Type B pancreatic cell (in vitro differentiated cells): ENCODE results near the gene POLN. TPM values are rescaled to one million over a fixed set of nuclear protein-coding genes. Genes with fewer than 3 reads are reported as not detected.

ENCODE experiments used
- DNase-seq: peaks from one replicate; pipeline ENCODE4 v3.0.0; 2021; ENCODE audit warnings: mixed read lengths; ENCODE audit not compliant: unreplicated experiment; ENCODE audit errors: extremely low spot score
- H3K27ac Mint-ChIP-seq: 2 replicates; pipeline ENCODE4 v1.8.0; 2021; ENCODE audit warnings: mild to moderate bottlenecking, mixed read lengths
- H3K27me3 Mint-ChIP-seq: 2 replicates; pipeline ENCODE4 v1.8.0; 2021; ENCODE audit warnings: mixed read lengths
- H3K36me3 Mint-ChIP-seq: 2 replicates; pipeline ENCODE4 v1.8.0; 2021; ENCODE audit warnings: mixed read lengths
- H3K4me1 Mint-ChIP-seq: one replicate; pipeline ENCODE4 v1.8.0; 2021; ENCODE audit warnings: mixed read lengths; ENCODE audit not compliant: unreplicated experiment
- H3K4me3 Mint-ChIP-seq: 2 replicates; pipeline ENCODE4 v1.8.0; 2021; ENCODE audit warnings: mild to moderate bottlenecking, mixed read lengths
- H3K9me3 Mint-ChIP-seq: 2 replicates; pipeline ENCODE4 v1.8.0; 2021; ENCODE audit warnings: mixed read lengths
- total RNA-seq: library from RNA; stranded (reverse); gene quantifications from 2 replicates; pipeline ENCODE4 v1.2.1, GENCODE V29; 2021; ENCODE audit warnings: low replicate concordance
- TF ChIP-seq, protein P1 (sequence below): fragments of 200-600 bp; sonication (generic); conservative IDR thresholded peaks from 2 replicates; pipeline ENCODE4 v1.5.0; 2021; ENCODE audit warnings: antibody characterized with exemption, mild to moderate bottlenecking

Gene POLN
- total RNA-seq, 1 donor from 2014 or later: 4.1 TPM

DNA sequence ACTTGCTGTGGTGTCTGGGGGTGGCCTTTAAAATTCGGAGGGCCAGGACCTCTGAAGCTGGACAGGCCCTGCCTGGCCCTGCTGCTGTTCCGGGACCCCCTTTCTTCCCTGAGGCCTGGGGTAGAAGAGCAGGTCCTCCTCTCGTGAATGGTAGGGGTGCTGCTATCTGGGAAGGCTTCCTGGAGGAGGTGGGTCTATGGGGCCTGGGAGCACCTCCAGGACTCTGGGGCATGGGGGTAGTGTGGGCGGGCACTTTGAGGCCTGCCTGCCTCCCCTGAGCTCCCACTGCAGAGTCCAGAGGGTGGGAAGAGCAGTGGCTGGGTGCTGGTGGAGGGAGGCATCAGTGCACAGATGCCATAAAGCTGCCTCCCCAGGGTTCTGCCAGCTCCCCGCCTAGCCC, 24.9 kb upstream of the POLN start:
- TF ChIP-seq, protein P1, sequence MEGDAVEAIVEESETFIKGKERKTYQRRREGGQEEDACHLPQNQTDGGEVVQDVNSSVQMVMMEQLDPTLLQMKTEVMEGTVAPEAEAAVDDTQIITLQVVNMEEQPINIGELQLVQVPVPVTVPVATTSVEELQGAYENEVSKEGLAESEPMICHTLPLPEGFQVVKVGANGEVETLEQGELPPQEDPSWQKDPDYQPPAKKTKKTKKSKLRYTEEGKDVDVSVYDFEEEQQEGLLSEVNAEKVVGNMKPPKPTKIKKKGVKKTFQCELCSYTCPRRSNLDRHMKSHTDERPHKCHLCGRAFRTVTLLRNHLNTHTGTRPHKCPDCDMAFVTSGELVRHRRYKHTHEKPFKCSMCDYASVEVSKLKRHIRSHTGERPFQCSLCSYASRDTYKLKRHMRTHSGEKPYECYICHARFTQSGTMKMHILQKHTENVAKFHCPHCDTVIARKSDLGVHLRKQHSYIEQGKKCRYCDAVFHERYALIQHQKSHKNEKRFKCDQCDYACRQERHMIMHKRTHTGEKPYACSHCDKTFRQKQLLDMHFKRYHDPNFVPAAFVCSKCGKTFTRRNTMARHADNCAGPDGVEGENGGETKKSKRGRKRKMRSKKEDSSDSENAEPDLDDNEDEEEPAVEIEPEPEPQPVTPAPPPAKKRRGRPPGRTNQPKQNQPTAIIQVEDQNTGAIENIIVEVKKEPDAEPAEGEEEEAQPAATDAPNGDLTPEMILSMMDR: no peak
- Mint-ChIP-seq H3K9me3 (no peaks in the 10 kb centered on the region), H3K36me3 (no peaks in the 10 kb centered on the region), H3K4me3 (no peak overlapping the region), H3K27me3 (no peaks in the 10 kb centered on the region), H3K4me1 (no peaks in the 10 kb centered on the region), H3K27ac (no peak overlapping the region)
- no peak for DNase-seq

DNA sequence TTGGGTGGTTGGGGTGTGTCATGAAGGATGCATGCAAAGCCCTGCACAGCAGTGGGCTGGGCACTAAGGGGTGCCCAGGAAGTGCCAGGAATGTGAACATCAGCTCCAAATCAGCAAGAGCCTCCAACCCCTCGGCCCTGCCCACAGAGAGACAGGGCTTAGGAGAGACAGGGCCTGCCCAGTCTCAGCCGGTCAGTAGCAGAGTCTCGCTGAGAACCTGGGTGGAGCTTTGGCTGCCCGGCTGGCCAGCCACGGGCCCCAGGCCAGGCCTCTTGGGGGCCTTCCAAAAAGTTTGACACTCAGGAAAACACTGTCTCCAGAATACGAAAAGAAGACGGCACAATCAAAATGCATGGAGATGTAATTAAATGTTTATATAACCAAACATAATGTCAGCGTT, 24.3 kb upstream of the POLN start:
- Mint-ChIP-seq H3K4me1 (no peaks in the 10 kb centered on the region), H3K9me3 (no peaks in the 10 kb centered on the region), H3K36me3 (no peaks in the 10 kb centered on the region), H3K4me3 (no peak overlapping the region), H3K27ac (no peak overlapping the region), H3K27me3 (no peaks in the 10 kb centered on the region)
- DNase-seq: no peak
- TF ChIP-seq, protein P1: no peak

DNA sequence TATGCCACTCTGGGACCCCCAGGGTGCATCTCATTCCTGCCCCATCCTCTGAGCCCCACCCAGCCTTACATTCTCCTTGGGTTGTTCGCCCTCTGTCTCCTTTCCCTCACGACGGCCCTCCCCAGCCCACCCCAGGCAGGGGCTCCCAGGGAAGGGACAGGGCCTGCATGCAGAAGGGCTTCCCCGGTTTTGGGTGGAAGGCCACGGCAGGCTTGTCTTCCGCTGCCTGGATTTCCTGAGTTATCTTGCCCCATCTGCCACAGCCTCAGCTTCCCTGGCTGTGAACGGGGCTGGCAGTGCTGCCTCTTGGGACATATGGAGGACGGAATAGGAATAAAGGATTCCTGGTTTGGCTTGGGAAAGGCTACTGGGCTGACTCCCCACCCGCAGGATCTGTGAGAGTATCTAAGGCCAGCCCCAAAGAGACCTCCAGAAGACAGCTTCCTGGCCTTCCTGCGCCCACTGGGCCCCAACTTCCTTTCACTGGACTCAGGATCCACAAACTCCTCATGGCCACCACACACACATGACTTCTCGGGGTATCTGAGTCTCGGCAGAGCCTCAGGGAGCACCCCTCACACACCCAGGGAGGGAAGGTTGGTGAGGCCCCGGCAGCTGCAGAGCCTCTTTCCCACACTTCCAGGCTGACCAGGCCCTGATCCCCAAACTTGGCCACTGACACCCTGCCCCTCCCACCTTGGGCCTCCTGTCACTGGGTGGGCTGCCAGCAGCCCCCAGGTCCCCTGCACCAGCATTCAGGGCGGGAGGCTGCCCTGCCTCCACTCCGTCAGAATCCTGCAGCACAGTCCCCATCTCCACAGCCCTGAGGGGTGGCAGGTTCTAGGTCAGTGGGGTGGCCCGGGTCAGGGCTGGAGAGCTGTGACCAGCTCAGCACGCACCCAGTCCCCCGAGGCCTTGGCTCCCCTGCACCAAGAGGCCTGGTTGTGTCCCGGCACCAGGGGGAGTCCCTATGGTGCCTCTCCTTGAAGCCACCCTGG, 23.5 kb upstream of the POLN start:
- Mint-ChIP-seq H3K4me3 (no peak overlapping the region), H3K27me3 (no peaks in the 10 kb centered on the region), H3K4me1 (no peaks in the 10 kb centered on the region), H3K36me3 (no peaks in the 10 kb centered on the region), H3K9me3 (no peaks in the 10 kb centered on the region), H3K27ac (no peak overlapping the region)
- no peak for DNase-seq
- TF ChIP-seq, protein P1: no peak

DNA sequence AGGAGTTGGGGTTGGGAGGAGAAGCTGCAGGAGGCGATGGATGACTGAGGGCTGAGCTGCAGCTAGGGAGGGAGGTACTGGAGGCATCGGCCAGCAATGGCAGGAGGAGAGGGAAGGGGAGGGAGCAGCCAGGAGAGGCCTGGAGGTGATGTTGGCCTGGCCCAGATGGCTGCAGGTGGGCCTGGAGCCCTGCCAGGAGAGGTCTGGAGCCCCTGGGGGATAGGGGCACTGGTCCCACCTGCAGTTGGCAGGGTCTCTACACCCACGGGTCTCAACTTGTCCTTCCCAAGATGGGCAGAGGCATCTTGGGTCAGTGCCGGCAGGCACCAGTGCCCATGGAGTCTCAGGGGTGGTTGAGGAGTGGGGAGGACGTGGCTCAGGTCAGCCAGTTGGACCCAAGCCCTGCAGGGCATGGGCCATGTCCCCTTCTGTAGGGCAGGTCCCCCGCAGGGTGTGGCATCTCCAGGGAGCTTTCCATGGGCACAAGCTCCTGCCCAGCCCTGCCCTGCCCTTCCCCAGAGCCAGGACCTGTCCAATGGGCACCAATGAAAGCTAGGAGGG, 22.6 kb upstream of the POLN start:
- Mint-ChIP-seq H3K27me3 (no peaks in the 10 kb centered on the region), H3K4me1 (no peaks in the 10 kb centered on the region), H3K9me3 (no peaks in the 10 kb centered on the region), H3K36me3 (no peaks in the 10 kb centered on the region), H3K27ac (no peak overlapping the region), H3K4me3 (no peak overlapping the region)
- TF ChIP-seq, protein P1: no peak
- no peak for DNase-seq

DNA sequence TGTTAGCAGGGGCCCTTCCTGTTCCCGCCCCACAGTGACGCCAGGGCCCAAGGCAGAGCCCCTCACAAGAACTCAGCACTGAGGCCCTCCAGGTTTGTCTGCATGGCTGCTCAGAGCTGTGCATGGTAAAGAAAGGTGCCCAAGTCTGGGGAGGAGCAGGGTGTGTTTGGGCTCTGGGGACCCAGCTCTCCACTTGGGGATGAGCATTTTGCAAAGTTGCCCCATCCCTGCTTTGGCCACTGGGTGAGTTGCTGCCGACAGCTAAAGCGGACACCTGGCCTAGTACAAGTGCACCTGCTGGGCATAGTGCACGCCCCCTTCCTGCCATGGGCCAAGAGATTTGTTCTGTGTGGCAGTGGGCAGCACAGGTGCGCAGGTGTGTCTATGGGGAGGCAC, 22.0 kb upstream of the POLN start:
- H3K27ac Mint-ChIP-seq: no peak overlapping the region
- H3K36me3 Mint-ChIP-seq: no peaks in the 10 kb centered on the region
- peak overlapping the region; percentile 83 for H3K4me3 Mint-ChIP-seq
- H3K27me3 Mint-ChIP-seq: no peaks in the 10 kb centered on the region
- no peaks in the 10 kb centered on the region for H3K4me1 Mint-ChIP-seq
- H3K9me3 Mint-ChIP-seq: no peaks in the 10 kb centered on the region
- DNase-seq: no peak
- TF ChIP-seq, protein P1: no peak
